ENCODE measurements around the gene EXD3.

EXD3 gene

DNA sequence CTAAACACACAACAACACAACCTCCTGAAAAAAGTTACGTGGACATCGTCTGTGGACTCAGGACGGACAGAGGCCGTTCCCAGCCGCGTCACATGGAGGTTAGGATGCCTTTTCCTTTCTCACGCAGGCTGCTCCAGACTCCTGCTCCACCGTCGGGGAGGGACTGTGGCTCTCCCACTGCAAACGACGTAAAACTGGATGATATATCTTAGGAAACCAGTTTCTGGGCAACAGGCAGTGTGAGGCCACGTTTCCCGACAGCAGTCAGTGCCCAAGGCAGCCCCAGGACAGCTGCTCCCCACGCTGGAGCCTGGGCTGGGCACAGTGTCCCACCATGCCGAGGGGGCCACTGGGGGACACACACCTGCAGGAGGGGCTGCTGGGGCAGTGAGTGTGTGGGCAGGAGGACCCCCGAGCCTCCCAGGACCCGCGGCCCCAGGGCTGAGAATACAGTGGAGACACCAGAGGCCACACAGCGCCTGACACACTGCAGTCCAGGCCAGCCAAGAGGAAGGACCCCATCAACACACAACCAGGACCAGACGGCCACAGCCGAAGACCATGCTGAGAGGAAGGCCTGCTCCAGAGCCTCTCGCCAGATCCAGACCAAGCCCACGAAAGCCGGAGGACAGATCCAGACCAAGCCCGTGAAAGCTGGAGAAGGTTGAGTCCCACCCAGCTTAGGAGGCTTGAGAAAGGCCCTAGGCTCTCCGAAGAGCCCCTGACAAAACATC is 26.2 kb downstream of the EXD3 start:
- TF ChIP-seq, protein P1, sequence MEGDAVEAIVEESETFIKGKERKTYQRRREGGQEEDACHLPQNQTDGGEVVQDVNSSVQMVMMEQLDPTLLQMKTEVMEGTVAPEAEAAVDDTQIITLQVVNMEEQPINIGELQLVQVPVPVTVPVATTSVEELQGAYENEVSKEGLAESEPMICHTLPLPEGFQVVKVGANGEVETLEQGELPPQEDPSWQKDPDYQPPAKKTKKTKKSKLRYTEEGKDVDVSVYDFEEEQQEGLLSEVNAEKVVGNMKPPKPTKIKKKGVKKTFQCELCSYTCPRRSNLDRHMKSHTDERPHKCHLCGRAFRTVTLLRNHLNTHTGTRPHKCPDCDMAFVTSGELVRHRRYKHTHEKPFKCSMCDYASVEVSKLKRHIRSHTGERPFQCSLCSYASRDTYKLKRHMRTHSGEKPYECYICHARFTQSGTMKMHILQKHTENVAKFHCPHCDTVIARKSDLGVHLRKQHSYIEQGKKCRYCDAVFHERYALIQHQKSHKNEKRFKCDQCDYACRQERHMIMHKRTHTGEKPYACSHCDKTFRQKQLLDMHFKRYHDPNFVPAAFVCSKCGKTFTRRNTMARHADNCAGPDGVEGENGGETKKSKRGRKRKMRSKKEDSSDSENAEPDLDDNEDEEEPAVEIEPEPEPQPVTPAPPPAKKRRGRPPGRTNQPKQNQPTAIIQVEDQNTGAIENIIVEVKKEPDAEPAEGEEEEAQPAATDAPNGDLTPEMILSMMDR (IDR thresholded peaks at IDR 0.05; ENCODE audit: low read depth, low read length) = no peak
- H3K27ac ChIP-seq = no peak overlapping the region
- no peak for DNase-seq
- H3K27me3 ChIP-seq (ENCODE audit: insufficient read depth, low read depth, severe bottlenecking) = no peaks in the 10 kb centered on the region
- H3K9me3 ChIP-seq (ENCODE audit: severe bottlenecking) = no peaks in the 10 kb centered on the region
- H3K4me3 ChIP-seq (ENCODE audit: low read depth, low read length) = no peak overlapping the region
- no peaks in the 10 kb centered on the region for H3K36me3 ChIP-seq

DNA sequence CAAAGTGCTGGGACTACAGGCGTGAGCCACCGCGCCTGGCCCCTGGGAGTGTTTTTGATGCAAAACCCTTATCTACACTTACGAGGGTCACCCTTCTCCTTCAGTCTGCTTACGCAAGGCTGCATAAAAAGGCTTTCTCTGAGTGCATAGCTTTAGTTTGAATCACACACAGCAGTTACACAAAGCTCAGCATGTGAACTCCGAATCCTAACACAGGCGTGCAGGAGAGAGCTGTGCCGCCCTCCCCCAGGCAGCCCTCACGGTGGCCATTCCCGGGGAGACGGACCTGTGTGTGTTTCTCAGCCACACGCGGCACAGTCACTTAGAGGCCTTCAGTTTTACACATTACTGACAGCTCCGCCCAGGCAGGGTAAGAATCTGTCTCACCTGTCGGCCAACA is 26.7 kb downstream of the EXD3 start:
- no peak for DNase-seq
- no peaks in the 10 kb centered on the region for H3K27me3 ChIP-seq (ENCODE audit: insufficient read depth, low read depth, severe bottlenecking)
- H3K36me3 ChIP-seq = no peaks in the 10 kb centered on the region
- TF ChIP-seq, protein P1 (IDR thresholded peaks at IDR 0.05; ENCODE audit: low read depth, low read length) = no peak
- no peak overlapping the region for H3K4me3 ChIP-seq (ENCODE audit: low read depth, low read length)
- no peaks in the 10 kb centered on the region for H3K9me3 ChIP-seq (ENCODE audit: severe bottlenecking)
- H3K27ac ChIP-seq = no peak overlapping the region

DNA sequence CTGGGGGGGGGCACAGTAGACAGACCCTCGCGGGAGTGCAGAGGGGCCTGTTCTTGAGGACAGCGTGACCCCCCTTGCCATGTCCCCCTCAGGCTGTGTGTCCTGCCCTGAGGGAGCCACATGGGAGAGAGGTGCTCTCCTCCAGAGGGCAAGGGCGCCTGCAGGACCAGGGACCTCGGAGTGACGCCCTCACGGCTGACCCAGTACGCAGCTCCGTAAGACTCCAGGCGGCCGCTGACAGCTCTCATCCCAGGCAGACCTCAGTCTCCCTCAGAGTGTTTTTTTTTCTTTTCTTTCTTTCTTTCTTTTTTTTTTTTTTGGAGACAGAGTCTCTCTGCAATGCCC is 27.3 kb downstream of the EXD3 start:
- no peaks in the 10 kb centered on the region for H3K9me3 ChIP-seq (ENCODE audit: severe bottlenecking)
- H3K27ac ChIP-seq = no peak overlapping the region
- H3K27me3 ChIP-seq (ENCODE audit: insufficient read depth, low read depth, severe bottlenecking) = no peaks in the 10 kb centered on the region
- DNase-seq = no peak
- TF ChIP-seq, protein P1 (IDR thresholded peaks at IDR 0.05; ENCODE audit: low read depth, low read length) = no peak
- no peak overlapping the region for H3K4me3 ChIP-seq (ENCODE audit: low read depth, low read length)
- H3K36me3 ChIP-seq = no peaks in the 10 kb centered on the region

DNA sequence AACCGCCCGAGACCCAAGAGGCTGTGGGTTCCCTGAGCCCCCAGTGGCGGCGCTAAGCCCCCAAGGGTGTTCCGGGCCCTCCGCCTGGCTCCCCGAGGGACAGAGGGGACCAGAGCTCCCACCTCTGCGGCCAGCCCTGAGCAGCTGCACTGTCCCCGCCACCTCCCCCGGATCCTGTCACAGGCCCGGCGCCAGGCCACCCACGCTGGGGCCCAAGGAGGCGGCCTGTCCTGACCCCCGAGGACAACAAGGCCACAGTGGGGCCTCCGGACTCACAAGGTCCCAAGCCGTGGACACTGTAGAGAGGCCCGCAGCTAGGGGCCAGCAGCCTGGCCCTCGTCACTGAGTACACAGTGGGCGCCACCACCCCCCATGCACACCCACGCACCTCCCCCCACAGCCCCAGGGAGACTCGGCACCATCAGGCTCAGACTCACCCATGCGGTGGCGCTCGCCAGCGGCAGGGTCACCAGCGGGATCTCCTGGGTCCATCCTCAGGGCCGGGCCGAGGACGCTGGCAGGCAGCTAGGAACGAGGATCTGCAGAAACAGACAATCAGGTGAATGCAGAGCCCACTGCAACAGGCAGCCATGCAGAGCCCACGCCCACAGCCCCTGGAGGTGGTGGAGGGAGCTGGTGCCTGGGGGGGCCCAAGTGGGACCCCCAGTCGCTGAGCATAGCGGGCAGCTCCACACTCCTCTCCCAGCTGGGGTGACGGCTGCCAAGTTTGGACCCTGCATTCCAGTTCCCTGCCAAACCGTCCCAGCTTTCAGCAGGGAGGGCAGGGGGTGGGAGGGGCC is 27.9 kb downstream of the EXD3 start:
- DNase-seq = no peak
- Histone ChIP-seq H3K4me3 (ENCODE audit: low read depth, low read length) (no peak overlapping the region), H3K27ac (no peak overlapping the region), H3K27me3 (ENCODE audit: insufficient read depth, low read depth, severe bottlenecking) (no peaks in the 10 kb centered on the region), H3K9me3 (ENCODE audit: severe bottlenecking) (no peaks in the 10 kb centered on the region), H3K36me3 (no peaks in the 10 kb centered on the region)
- TF ChIP-seq, protein P1 (IDR thresholded peaks at IDR 0.05; ENCODE audit: low read depth, low read length) = no peak

DNA sequence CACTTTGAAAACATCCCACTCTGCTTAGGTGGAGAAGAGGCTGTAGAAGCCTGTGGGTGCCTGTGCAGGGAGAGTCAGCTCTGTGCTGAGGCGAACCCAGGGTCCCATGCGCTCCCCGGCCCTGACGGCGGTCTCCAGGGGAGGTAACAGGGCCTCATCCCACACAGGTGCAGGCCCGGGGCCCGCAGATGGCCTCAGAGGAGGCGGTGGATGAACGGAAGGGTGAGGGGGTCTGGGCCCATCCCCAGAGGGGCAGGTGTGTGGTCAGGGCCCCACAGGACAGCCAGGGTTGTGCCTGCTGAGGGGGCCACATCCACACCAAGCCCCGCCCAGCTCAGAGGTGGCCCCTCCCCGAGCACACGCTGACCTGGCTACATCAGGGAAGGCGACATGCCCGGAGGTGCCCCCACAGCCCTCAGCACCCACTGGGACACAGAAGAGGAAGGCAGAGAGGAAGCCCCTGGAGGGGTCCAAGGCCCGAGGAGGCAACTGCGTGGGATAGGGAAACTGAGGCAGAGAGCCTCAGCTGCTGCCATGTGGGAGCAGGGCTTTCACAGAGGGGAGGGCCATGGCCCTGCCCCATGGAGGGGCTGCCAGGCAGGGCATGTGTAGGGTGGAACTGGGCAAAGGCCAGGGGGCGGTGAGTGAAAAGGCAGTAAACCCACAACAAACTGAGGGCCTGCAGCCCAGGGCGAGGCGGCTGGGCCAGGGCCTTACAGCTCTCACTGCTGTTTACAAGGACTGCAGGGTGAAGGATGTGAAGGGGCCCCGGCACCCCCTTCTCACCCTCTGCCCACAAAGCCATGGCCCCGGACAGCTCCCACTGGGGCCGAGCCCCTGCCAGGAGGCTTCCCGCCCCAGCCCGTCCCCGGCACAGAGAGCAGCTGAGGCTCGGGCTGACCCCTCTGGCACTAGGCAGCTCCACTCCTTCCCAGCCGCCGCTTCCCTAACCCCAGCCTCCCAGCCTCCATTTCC is 29.5 kb downstream of the EXD3 start:
- Histone ChIP-seq H3K27ac (no peak overlapping the region), H3K36me3 (no peaks in the 10 kb centered on the region), H3K4me3 (ENCODE audit: low read depth, low read length) (no peak overlapping the region), H3K27me3 (ENCODE audit: insufficient read depth, low read depth, severe bottlenecking) (no peaks in the 10 kb centered on the region), H3K9me3 (ENCODE audit: severe bottlenecking) (no peaks in the 10 kb centered on the region)
- DNase-seq = no peak
- TF ChIP-seq, protein P1 (IDR thresholded peaks at IDR 0.05; ENCODE audit: low read depth, low read length) = no peak

All from WERI-Rb-1 (cell line).